Tibial nerve (tissue), 4 donors: ENCODE measurements around the gene PVALEF. TPM values are rescaled to one million over a fixed set of nuclear protein-coding genes. Genes with fewer than 3 reads are reported as not detected.

Experiments
- DNase-seq, 2 donors: peaks; one replicate each; pipeline ENCODE4 v3.0.0-alpha.2; 2019; ENCODE audit warnings: low spot score in 2 of 2
- H3K27ac ChIP-seq, 4 donors: fragments of 200-600 bp; sonication (generic) in 3 of 4; one replicate each; pipeline ENCODE4 v1.5.1; 2017 to 2019; ENCODE audit warnings: mild to moderate bottlenecking in 1 of 4
- H3K27me3 ChIP-seq, 2 donors: fragments of 200-600 bp; sonication (generic) in 1 of 2; one replicate each; pipeline versions ENCODE4 v1.5.1 to v1.6.0; 2017 to 2019
- H3K36me3 ChIP-seq, 3 donors: fragments of 200-600 bp; sonication (generic); one replicate each; pipeline ENCODE4 v1.5.1; 2018 to 2019
- H3K4me1 ChIP-seq, 4 donors: fragments of 200-600 bp; sonication (generic) in 3 of 4; one replicate each; pipeline ENCODE4 v1.5.1; 2017 to 2019
- H3K4me3 ChIP-seq, 4 donors: fragments of 200-600 bp; sonication (generic) in 3 of 4; one replicate each; pipeline ENCODE4 v1.5.1; 2017 to 2019; ENCODE audit warnings: mild to moderate bottlenecking in 1 of 4, moderate library complexity in 1 of 4
- H3K9me3 ChIP-seq, 4 donors: fragments of 200-600 bp; sonication (generic) in 3 of 4; one replicate each; pipeline ENCODE4 v1.5.1; 2017 to 2019
- EP300 ChIP-seq, 2 donors: sonication (generic); formaldehyde crosslinking; IDR thresholded peaks; one replicate each; pipeline ENCODE4 v1.6.1; 2017; ENCODE audit warnings: antibody characterized with exemption in 2 of 2, mild to moderate bottlenecking in 1 of 2
- POLR2A ChIP-seq, 2 donors: fragments of 450-650 bp; IDR thresholded peaks; one replicate each; pipeline ENCODE4 v1.6.1; 2017; ENCODE audit warnings: antibody characterized with exemption in 2 of 2, mild to moderate bottlenecking in 2 of 2, moderate library complexity in 2 of 2
- WGBS, 2 donors: methylation state at CpG; one replicate each; pipeline ENCODE4 v1.1.5; 2018; 5-methylcytosine and 5-hydroxymethylcytosine counted together
- total RNA-seq, 4 donors: library from RNA; depleted of rRNA; stranded (reverse); fragments of >200 nt; gene quantifications; one replicate each; pipeline ENCODE4 v1.1.0, GENCODE V29; 2016
- TF ChIP-seq, protein P1 (sequence below), 5 experiments: fragments of 200-600 bp in 3 of 5; fragments of 450-650 bp in 2 of 5; sonication (generic) in 3 of 5; IDR thresholded peaks; one replicate each; pipeline ENCODE4 v1.5.1; 2016 to 2019; ENCODE audit warnings: antibody characterized with exemption in 5 of 5, mild to moderate bottlenecking in 3 of 5, moderate library complexity in 2 of 5

Gene PVALEF
- total RNA-seq, 4 donors from 2014 or later = not detected

GRCh38 chr17:81198826-81199481 is 33.6 kb downstream of the PVALEF start:
- Histone ChIP-seq H3K9me3 (no peaks in the 10 kb centered on the region), H3K4me1 (peaks cover 0 to 13% (median 3%) of the 10 kb centered on the region in 4 donors), H3K27me3 (no peaks in the 10 kb centered on the region), H3K36me3 (peaks cover 0 to 77% (median 2%) of the 10 kb centered on the region in 3 donors), H3K27ac (no peak overlapping the region), H3K4me3 (no peak overlapping the region)
- TF ChIP-seq EP300 (IDR thresholded peaks at IDR 0.05) (no peak), POLR2A (IDR thresholded peaks at IDR 0.05) (no peak)
- TF ChIP-seq, protein P1, sequence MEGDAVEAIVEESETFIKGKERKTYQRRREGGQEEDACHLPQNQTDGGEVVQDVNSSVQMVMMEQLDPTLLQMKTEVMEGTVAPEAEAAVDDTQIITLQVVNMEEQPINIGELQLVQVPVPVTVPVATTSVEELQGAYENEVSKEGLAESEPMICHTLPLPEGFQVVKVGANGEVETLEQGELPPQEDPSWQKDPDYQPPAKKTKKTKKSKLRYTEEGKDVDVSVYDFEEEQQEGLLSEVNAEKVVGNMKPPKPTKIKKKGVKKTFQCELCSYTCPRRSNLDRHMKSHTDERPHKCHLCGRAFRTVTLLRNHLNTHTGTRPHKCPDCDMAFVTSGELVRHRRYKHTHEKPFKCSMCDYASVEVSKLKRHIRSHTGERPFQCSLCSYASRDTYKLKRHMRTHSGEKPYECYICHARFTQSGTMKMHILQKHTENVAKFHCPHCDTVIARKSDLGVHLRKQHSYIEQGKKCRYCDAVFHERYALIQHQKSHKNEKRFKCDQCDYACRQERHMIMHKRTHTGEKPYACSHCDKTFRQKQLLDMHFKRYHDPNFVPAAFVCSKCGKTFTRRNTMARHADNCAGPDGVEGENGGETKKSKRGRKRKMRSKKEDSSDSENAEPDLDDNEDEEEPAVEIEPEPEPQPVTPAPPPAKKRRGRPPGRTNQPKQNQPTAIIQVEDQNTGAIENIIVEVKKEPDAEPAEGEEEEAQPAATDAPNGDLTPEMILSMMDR (IDR thresholded peaks at IDR 0.05) = no peak
- no peak for DNase-seq
- WGBS, 2 donors = 78 to 80% methylated on average over 17 to 20 of the region's 22 CpGs

DNA sequence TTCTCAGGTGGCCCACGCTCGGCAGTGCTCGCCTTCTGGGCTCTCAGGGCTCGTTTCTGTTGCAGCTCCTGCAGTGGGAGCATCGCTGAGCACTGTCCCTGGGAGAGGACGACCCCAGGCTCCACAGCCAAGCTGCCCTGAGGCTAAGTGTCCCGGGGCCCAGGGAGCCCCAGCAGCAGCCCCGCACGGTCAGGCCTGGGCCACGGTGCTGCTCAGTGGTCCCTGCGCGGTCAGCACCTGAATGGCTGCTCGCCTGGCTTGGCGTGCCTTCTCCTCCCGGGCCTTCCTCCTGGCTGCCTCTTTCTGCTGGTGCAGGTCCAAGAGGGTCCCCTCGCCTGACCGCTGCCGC is 34.1 kb downstream of the PVALEF start:
- WGBS, 2 donors = 90 to 94% methylated on average over 9 to 18 of the region's 18 CpGs
- H3K27ac ChIP-seq = no peak overlapping the region
- no peaks in the 10 kb centered on the region for H3K9me3 ChIP-seq
- no peak overlapping the region for H3K4me3 ChIP-seq
- H3K4me1 ChIP-seq = peaks cover 0 to 12% (median 3%) of the 10 kb centered on the region in 4 donors
- TF ChIP-seq POLR2A (IDR thresholded peaks at IDR 0.05) (no peak), EP300 (IDR thresholded peaks at IDR 0.05) (no peak)
- TF ChIP-seq, protein P1 (IDR thresholded peaks at IDR 0.05) = no peak
- H3K36me3 ChIP-seq = peaks cover 0 to 79% (median 2%) of the 10 kb centered on the region in 3 donors
- DNase-seq = no peak
- no peaks in the 10 kb centered on the region for H3K27me3 ChIP-seq

- Histone ChIP-seq H3K36me3 (peaks cover 0 to 78% (median 2%) of the 10 kb centered on the region in 3 donors), H3K4me1 (peaks cover 0 to 12% (median 3%) of the 10 kb centered on the region in 4 donors), H3K27ac (peak overlapping the region in 1 of 4 donors; percentile 56), H3K9me3 (no peaks in the 10 kb centered on the region), H3K27me3 (no peaks in the 10 kb centered on the region), H3K4me3 (no peak overlapping the region)
- TF ChIP-seq EP300 (IDR thresholded peaks at IDR 0.05) = no peak
- TF ChIP-seq, protein P1 (IDR thresholded peaks at IDR 0.05) = no peak
- TF ChIP-seq POLR2A (IDR thresholded peaks at IDR 0.05) = no peak
- 76 to 83% methylated on average over 12 to 13 of the region's 18 CpGs for WGBS, 2 donors
- DNase-seq = no peak
These were observed 34.9 kb downstream of the PVALEF start for GRCh38 chr17:81200201-81200600.

- peaks cover 0 to 71% (median 2%) of the 10 kb centered on the region in 3 donors for H3K36me3 ChIP-seq
- 55 to 56% methylated on average over 27 of the region's 27 CpGs for WGBS, 2 donors
- TF ChIP-seq, protein P1 (IDR thresholded peaks at IDR 0.05) = peak; percentile 57 to 85 (median 71)
- no peak for TF ChIP-seq EP300 (IDR thresholded peaks at IDR 0.05)
These were observed 35.6 kb downstream of the PVALEF start for GRCh38 chr17:81200695-81201580.

GRCh38 chr17:81202318-81202717 is 37.0 kb downstream of the PVALEF start:
- Histone ChIP-seq H3K9me3 (no peaks in the 10 kb centered on the region), H3K27ac (no peak overlapping the region), H3K27me3 (no peaks in the 10 kb centered on the region), H3K4me3 (no peak overlapping the region), H3K36me3 (peaks cover 0 to 70% (median 0%) of the 10 kb centered on the region in 3 donors), H3K4me1 (peaks cover 0 to 12% (median 3%) of the 10 kb centered on the region in 4 donors)
- WGBS, 2 donors = 92 to 94% methylated on average over 10 of the region's 10 CpGs
- TF ChIP-seq POLR2A (IDR thresholded peaks at IDR 0.05) (no peak), EP300 (IDR thresholded peaks at IDR 0.05) (no peak)
- TF ChIP-seq, protein P1 (IDR thresholded peaks at IDR 0.05) = no peak
- DNase-seq = no peak

More at GRCh38 chr17:81200695-81201580, 35.6 kb downstream of the PVALEF start:
- DNase-seq = peak; percentile 29 to 83
- Histone ChIP-seq H3K9me3 (no peaks in the 10 kb centered on the region), H3K27ac (peak overlapping the region in 1 of 4 donors; percentile 56), H3K4me3 (no peak overlapping the region), H3K27me3 (no peaks in the 10 kb centered on the region), H3K4me1 (peaks cover 0 to 12% (median 3%) of the 10 kb centered on the region in 4 donors)
